HG02884 (cell line): ENCODE results near the gene DPP4.
A peak's percentile ranks its signal among the peaks of the same experiment; 100 is the strongest.
"Not testable (repeated sequence)": the region's sequence is repeated elsewhere in the genome, so short reads cannot be mapped to it uniquely, and the experiment has no call there.

Experiments
- ATAC-seq: cut with Tn5 transposase; IDR thresholded peaks from one replicate; pipeline ENCODE4 v1.9.1; 2021; ENCODE audit warnings: mild to moderate bottlenecking, moderate library complexity; ENCODE audit not compliant: unreplicated experiment

Gene DPP4

GRCh38 chr2:161964160-161964559 lies 109.9 kb downstream of the DPP4 start:
- no peak for ATAC-seq

GRCh38 chr2:161962160-161962559 lies 111.9 kb downstream of the DPP4 start:
- ATAC-seq, result no peak

GRCh38 chr2:161961061-161961460 lies 113.0 kb downstream of the DPP4 start:
- ATAC-seq, result no peak

- ATAC-seq, result no peak
Observed at GRCh38 chr2:161956738-161957137, 117.3 kb downstream of the DPP4 start.

- ATAC-seq, result no peak
Observed at GRCh38 chr2:161955211-161955610, 118.8 kb downstream of the DPP4 start.

- ATAC-seq, result no peak
Observed at GRCh38 chr2:161954103-161954502, 119.9 kb downstream of the DPP4 start.

GRCh38 chr2:161953367-161953766 lies 120.6 kb downstream of the DPP4 start:
- not testable (repeated sequence) for ATAC-seq

GRCh38 chr2:161952783-161953191 lies 121.2 kb downstream of the DPP4 start:
- no peak for ATAC-seq

- ATAC-seq, result no peak
Observed at GRCh38 chr2:161947836-161948235, 126.2 kb downstream of the DPP4 start.

GRCh38 chr2:161947406-161947805 lies 126.6 kb downstream of the DPP4 start:
- ATAC-seq, result no peak

- ATAC-seq, result peak; percentile 56
Observed at GRCh38 chr2:161946489-161947107, 127.4 kb downstream of the DPP4 start.

GRCh38 chr2:161943011-161943410 lies 131.0 kb downstream of the DPP4 start:
- no peak for ATAC-seq
